ENCODE measurements around the gene ZNF485. TPM values are rescaled to one million over a fixed set of nuclear protein-coding genes. Genes with fewer than 3 reads are reported as not detected.

ZNF485 gene
- total RNA-seq, 4 donors from 2014 or later, result 1.8 to 4.8 (median 2.1) TPM

DNA sequence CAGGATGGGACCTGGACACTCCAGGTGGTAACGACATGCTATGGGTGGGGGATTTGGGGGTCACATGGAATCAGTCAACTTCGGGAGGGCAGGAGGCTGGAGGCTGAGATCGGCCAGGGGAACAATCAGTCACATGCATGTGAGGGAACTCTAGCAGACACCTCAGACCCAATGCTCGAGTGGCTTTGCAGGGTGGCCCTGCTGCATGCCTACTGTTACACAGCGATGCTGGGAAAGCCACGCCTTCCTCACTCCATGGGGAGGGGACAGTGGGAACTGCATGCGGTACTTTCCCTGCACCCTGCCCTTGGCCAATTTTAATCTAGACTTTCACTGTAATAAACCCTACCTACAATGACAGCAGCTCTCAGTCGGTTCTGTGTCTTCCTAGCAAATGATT, 49.1 kb downstream of the ZNF485 start:
- Histone ChIP-seq H3K27me3 (no peaks in the 10 kb centered on the region), H3K9me3 (no peaks in the 10 kb centered on the region), H3K36me3 (no peaks in the 10 kb centered on the region), H3K4me1 (no peaks in the 10 kb centered on the region), H3K4me3 (no peak overlapping the region), H3K27ac (no peak overlapping the region)
- WGBS, result 64% methylated on average over 7 of the region's 8 CpGs
- DNase-seq (ENCODE audit: low spot score in 2 of 2), result no peak
- TF ChIP-seq, protein P1, sequence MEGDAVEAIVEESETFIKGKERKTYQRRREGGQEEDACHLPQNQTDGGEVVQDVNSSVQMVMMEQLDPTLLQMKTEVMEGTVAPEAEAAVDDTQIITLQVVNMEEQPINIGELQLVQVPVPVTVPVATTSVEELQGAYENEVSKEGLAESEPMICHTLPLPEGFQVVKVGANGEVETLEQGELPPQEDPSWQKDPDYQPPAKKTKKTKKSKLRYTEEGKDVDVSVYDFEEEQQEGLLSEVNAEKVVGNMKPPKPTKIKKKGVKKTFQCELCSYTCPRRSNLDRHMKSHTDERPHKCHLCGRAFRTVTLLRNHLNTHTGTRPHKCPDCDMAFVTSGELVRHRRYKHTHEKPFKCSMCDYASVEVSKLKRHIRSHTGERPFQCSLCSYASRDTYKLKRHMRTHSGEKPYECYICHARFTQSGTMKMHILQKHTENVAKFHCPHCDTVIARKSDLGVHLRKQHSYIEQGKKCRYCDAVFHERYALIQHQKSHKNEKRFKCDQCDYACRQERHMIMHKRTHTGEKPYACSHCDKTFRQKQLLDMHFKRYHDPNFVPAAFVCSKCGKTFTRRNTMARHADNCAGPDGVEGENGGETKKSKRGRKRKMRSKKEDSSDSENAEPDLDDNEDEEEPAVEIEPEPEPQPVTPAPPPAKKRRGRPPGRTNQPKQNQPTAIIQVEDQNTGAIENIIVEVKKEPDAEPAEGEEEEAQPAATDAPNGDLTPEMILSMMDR (IDR thresholded peaks at IDR 0.05), result no peak
- no peak for TF ChIP-seq POLR2A (IDR thresholded peaks at IDR 0.05)
- no peak for TF ChIP-seq EP300 (IDR thresholded peaks at IDR 0.05)
- TF ChIP-seq POLR2AphosphoS5 (IDR thresholded peaks at IDR 0.05), result no peak

- DNase-seq (ENCODE audit: low spot score in 2 of 2), result no peak
- Histone ChIP-seq H3K4me3 (no peak overlapping the region), H3K9me3 (no peaks in the 10 kb centered on the region), H3K27ac (no peak overlapping the region), H3K36me3 (no peaks in the 10 kb centered on the region), H3K27me3 (no peaks in the 10 kb centered on the region), H3K4me1 (no peaks in the 10 kb centered on the region)
- TF ChIP-seq POLR2AphosphoS5 (IDR thresholded peaks at IDR 0.05) (no peak), POLR2A (IDR thresholded peaks at IDR 0.05) (no peak), EP300 (IDR thresholded peaks at IDR 0.05) (no peak)
- TF ChIP-seq, protein P1 (IDR thresholded peaks at IDR 0.05), result no peak
- WGBS, result 69% methylated on average over 8 of the region's 8 CpGs
Observed at GRCh38 chr10:43658227-43658626, 52.0 kb downstream of the ZNF485 start.

GRCh38 chr10:43665054-43665453, 58.8 kb downstream of the ZNF485 start:
- Histone ChIP-seq H3K9me3 (no peaks in the 10 kb centered on the region), H3K4me3 (no peak overlapping the region), H3K27ac (no peak overlapping the region), H3K4me1 (peaks cover 6% of the 10 kb centered on the region), H3K27me3 (peaks cover 30% of the 10 kb centered on the region), H3K36me3 (no peaks in the 10 kb centered on the region)
- TF ChIP-seq EP300 (IDR thresholded peaks at IDR 0.05), result no peak
- TF ChIP-seq POLR2AphosphoS5 (IDR thresholded peaks at IDR 0.05), result no peak
- TF ChIP-seq POLR2A (IDR thresholded peaks at IDR 0.05), result no peak
- DNase-seq (ENCODE audit: low spot score in 2 of 2), result no peak
- WGBS, result 50% methylated on average over 3 of the region's 3 CpGs

DNA sequence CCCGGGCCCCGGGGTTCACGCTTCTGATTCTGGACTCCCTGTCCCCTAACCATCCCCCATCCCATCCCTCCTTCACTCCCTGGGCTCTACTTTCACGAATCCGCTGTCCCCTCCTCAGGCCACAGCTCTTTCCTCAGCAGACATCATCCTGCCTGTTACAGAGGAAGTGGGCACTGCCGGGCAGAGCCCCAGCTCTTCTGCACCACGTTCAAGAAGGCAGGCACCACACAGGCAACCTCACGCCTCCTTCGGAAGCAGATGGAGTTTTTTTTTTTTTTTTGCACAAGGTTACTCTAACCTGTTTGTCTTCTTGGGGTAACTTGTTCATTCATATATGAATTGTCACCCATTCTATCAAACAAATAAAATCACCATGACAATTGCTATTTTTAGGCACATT, 60.3 kb downstream of the ZNF485 start:
- no peak for DNase-seq (ENCODE audit: low spot score in 2 of 2)
- Histone ChIP-seq H3K9me3 (no peaks in the 10 kb centered on the region), H3K27ac (no peak overlapping the region), H3K36me3 (no peaks in the 10 kb centered on the region), H3K4me3 (no peak overlapping the region), H3K4me1 (peaks cover 6% of the 10 kb centered on the region), H3K27me3 (peaks cover 43% of the 10 kb centered on the region)
- TF ChIP-seq, protein P1 (IDR thresholded peaks at IDR 0.05), result no peak
- no peak for TF ChIP-seq POLR2AphosphoS5 (IDR thresholded peaks at IDR 0.05)
- TF ChIP-seq EP300 (IDR thresholded peaks at IDR 0.05), result no peak
- no peak for TF ChIP-seq POLR2A (IDR thresholded peaks at IDR 0.05)
- WGBS, result 58% methylated on average over 6 of the region's 9 CpGs

DNA sequence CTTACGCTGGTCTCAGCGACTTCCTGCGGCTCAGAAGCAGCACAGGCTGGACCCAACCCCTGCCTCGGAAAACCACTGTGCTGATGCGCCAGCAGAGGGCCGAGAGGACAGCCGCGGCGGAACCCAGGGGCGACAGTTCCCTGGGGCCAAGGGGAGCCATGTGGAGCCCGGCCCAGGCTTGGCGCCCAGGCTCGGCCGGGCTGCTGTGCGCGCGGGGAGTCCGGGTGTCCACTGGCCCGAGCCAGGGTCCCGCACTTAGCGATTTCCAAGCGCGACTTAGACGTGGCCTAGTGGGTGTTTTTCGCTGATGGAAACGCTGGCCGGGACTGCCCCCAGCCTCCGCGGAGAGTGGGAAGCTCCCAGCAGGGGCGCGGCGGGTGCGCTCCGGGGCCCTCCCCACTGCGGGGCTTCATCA, 61.1 kb downstream of the ZNF485 start:
- Histone ChIP-seq H3K9me3 (no peaks in the 10 kb centered on the region), H3K27me3 (peaks cover 43% of the 10 kb centered on the region)
- no peak for DNase-seq (ENCODE audit: low spot score in 2 of 2)

More for the DNA sequence above, 61.1 kb downstream of the ZNF485 start:
- Histone ChIP-seq H3K4me3 (peak overlapping the region; percentile 39), H3K27ac (no peak overlapping the region), H3K36me3 (no peaks in the 10 kb centered on the region), H3K4me1 (peaks cover 6% of the 10 kb centered on the region)
- WGBS, result 20% methylated on average over 2 of the region's 35 CpGs
- no peak for TF ChIP-seq POLR2A (IDR thresholded peaks at IDR 0.05)
- no peak for TF ChIP-seq EP300 (IDR thresholded peaks at IDR 0.05)
- TF ChIP-seq POLR2AphosphoS5 (IDR thresholded peaks at IDR 0.05), result no peak
- TF ChIP-seq, protein P1 (IDR thresholded peaks at IDR 0.05), result peak in 1 of 2 donors; percentile 28

Other genes with a start within 250 kb of the ZNF485 start
- not detected for gene FXYD4, start 234.8 kb upstream of the ZNF485 start, total RNA-seq
- 100 to 1,000 TPM; 180 to 248 (median 217) TPM for gene HNRNPF, start 197.3 kb upstream of the ZNF485 start, total RNA-seq
- gene ZNF487, start 169.3 kb upstream of the ZNF485 start, total RNA-seq, result 10 to 100 TPM in 2 of 4 donors, 1 to 10 TPM in 2; 6.5 to 16.0 (median 10.8) TPM
- 1 to 10 TPM in 1 of 4 donors, under 1 TPM in 3; 0.30 to 1.2 (median 0.69) TPM for gene ZNF239, start 31.8 kb upstream of the ZNF485 start, total RNA-seq
- 10 to 100 TPM; 24.9 to 45.4 (median 36.8) TPM for gene ZNF32, start 42.4 kb downstream of the ZNF485 start, total RNA-seq

Measured in suprapubic skin (tissue), 4 donors.